IgD-negative memory B cell (primary cell): ENCODE data around the gene B3GAT1. TPM values are rescaled to one million over a fixed set of nuclear protein-coding genes. Genes with fewer than 3 reads are reported as not detected.
"Not testable (repeated sequence)": the region's sequence is repeated elsewhere in the genome, so short reads cannot be mapped to it uniquely, and the experiment has no call there.

Experiments
- H3K27ac Mint-ChIP-seq, 3 donors: one replicate each; pipeline ENCODE4 v1.8.0; 2020 to 2022; ENCODE audit warnings: mild to moderate bottlenecking in 3 of 3, mixed read lengths in 3 of 3, moderate library complexity in 1 of 3
- H3K27me3 Mint-ChIP-seq: one replicate; pipeline ENCODE4 v1.8.0; 2021; ENCODE audit warnings: mixed read lengths
- H3K36me3 Mint-ChIP-seq: one replicate; pipeline ENCODE4 v1.8.0; 2020; ENCODE audit warnings: mild to moderate bottlenecking, mixed read lengths
- H3K4me1 Mint-ChIP-seq, 3 donors: one replicate each; pipeline ENCODE4 v1.8.0; 2020 to 2022; ENCODE audit warnings: mixed read lengths in 3 of 3, mild to moderate bottlenecking in 1 of 3
- H3K4me3 Mint-ChIP-seq, 4 donors: one replicate each; pipeline ENCODE4 v1.8.0; 2020 to 2022; ENCODE audit warnings: mild to moderate bottlenecking in 4 of 4, mixed read lengths in 4 of 4, moderate library complexity in 3 of 4
- H3K9me3 Mint-ChIP-seq, 3 donors: one replicate each; pipeline ENCODE4 v1.8.0; 2020 to 2021; ENCODE audit warnings: mixed read lengths in 3 of 3, mild to moderate bottlenecking in 1 of 3
- polyA plus RNA-seq: library from polyadenylated mRNA; unstranded; fragments of 300-500 nt; fragmentation: Illumina TruSeq; gene quantifications from one replicate; pipeline ENCODE4 v1.2.3, GENCODE V29; 2021

B3GAT1 gene, protein sequence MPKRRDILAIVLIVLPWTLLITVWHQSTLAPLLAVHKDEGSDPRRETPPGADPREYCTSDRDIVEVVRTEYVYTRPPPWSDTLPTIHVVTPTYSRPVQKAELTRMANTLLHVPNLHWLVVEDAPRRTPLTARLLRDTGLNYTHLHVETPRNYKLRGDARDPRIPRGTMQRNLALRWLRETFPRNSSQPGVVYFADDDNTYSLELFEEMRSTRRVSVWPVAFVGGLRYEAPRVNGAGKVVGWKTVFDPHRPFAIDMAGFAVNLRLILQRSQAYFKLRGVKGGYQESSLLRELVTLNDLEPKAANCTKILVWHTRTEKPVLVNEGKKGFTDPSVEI
- polyA plus RNA-seq, result not detected

DNA sequence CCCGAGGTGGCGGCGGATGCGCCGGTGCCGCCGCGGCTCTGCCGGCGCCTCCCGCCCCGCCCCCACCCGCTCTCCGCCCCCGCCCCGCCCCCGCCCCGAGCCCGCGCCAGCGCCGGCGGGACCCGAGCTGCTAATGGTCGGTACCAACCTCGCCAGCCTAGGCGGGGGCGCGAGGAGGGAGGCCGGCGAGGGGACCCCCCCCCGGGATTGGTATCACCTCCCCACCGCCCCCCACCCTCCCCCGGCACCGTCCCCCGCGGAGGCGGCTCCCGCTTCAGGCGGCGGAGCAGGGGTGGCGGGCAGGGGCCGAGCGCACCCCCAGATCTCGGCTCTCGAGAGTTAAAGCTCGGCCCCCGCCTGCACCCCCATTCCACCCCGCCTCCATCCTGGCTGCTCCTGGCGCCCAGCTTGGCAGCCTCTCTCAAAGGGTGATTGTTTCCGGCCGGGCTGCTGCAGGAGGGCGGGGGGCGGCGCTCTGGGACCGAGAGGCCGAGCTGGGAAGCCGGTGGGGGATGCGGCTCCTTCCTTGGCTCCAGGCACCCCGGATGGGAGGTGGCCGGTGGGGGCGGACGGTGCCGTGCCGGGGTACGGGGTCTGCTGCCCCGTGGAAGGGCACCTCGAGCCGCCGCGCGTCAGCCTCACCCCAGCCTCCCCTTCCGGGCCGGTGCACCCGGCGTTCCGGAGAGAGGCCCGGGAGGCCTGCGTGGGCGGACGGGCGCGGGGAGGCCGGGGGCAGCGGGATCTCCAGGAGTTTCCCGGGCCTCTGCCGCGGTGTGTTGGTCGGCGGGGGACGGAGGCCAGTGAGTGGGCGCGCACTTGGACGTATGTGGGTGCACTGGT lies at the start of gene B3GAT1:
Gene B3GAT1 (minus strand): TSS at position 40 of the 840 bp plus-strand sequence. CDS start 24,583 bp downstream, outside the sequence.
- Mint-ChIP-seq H3K4me3 (peak within 1 kb of the TSS; percentile 19 to 82 (median 73)), H3K27me3 (peaks cover 55% of the 10 kb centered on the region), H3K4me1 (peaks cover 8 to 17% (median 13%) of the 10 kb centered on the region in 3 donors), H3K36me3 (no peaks in the 10 kb centered on the region), H3K9me3 (peaks cover 0 to 3% (median 0%) of the 10 kb centered on the region in 3 donors), H3K27ac (no peak within 1 kb of the TSS)

DNA sequence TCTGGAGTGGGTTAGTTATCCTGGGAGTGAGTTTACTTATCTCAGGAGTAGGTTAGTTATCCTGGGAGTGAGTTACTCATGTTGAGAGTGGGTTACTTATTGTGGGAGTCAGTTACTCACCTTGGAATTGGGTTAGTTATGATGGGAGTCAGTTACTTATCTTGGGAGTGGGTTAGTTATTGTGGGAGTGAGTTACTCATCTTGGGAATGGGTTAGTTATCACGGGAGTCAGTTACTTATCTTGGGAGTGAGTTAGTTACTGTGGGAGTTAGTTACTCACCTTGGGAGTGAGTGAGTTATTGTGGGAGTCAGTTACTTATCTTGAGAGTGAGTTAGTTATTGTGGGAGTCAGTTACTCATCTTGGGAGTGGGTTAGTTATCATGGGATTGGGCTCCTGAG lies 49.6 kb upstream of the B3GAT1 start:
- Mint-ChIP-seq H3K9me3 (peaks cover 0 to 2% (median 0%) of the 10 kb centered on the region in 3 donors), H3K27me3 (peaks cover 13% of the 10 kb centered on the region), H3K4me1 (no peaks in the 10 kb centered on the region), H3K4me3 (no peak overlapping the region), H3K36me3 (no peaks in the 10 kb centered on the region), H3K27ac (no peak overlapping the region)

GRCh38 chr11:134460881-134461280 lies 48.8 kb upstream of the B3GAT1 start:
- peaks cover 0 to 6% (median 4%) of the 10 kb centered on the region in 3 donors for H3K9me3 Mint-ChIP-seq
- no peak overlapping the region for H3K27ac Mint-ChIP-seq

GRCh38 chr11:134460062-134460561 lies 48.1 kb upstream of the B3GAT1 start:
- peaks cover 9% of the 10 kb centered on the region for H3K27me3 Mint-ChIP-seq
- peaks cover 0 to 6% (median 6%) of the 10 kb centered on the region in 3 donors for H3K9me3 Mint-ChIP-seq
- no peak overlapping the region for H3K4me3 Mint-ChIP-seq
- no peak overlapping the region for H3K27ac Mint-ChIP-seq
- no peaks in the 10 kb centered on the region for H3K36me3 Mint-ChIP-seq
- no peaks in the 10 kb centered on the region for H3K4me1 Mint-ChIP-seq

More at GRCh38 chr11:134460881-134461280, 48.8 kb upstream of the B3GAT1 start:
- peaks cover 10% of the 10 kb centered on the region for H3K27me3 Mint-ChIP-seq
- H3K4me3 Mint-ChIP-seq, result no peak overlapping the region
- no peaks in the 10 kb centered on the region for H3K4me1 Mint-ChIP-seq
- no peaks in the 10 kb centered on the region for H3K36me3 Mint-ChIP-seq

- H3K4me1 Mint-ChIP-seq, result no peaks in the 10 kb centered on the region
- no peaks in the 10 kb centered on the region for H3K36me3 Mint-ChIP-seq
These were observed 47.4 kb upstream of the B3GAT1 start for GRCh38 chr11:134459246-134460061.

DNA sequence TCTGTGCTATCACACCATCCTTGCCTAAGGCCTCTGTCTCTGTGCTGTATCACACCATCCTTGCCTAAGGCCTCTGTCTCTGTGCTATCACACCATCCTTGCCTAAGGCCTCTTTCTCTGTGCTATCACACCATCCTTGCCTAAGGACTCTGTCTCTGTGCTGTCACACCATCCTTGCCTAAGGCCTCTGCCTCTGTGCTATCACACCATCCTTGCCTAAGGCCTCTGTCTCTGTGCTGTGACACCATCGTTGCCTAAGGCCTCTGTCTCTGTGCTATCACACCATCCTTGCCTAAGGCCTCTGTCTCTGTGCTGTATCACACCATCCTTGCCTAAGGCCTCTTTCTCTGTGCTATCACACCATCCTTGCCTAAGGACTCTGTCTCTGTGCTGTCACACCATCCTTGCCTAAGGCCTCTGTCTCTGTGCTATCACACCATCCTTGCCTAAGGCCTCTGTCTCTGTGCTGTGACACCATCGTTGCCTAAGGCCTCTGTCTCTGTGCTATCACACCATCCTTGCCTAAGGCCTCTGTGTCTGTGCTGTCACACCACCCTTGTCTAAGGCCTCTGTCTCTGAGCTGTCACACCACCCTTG lies 45.5 kb upstream of the B3GAT1 start:
- not testable (repeated sequence) for H3K36me3 Mint-ChIP-seq, H3K4me1 Mint-ChIP-seq, H3K9me3 Mint-ChIP-seq, H3K4me3 Mint-ChIP-seq, H3K27me3 Mint-ChIP-seq, H3K27ac Mint-ChIP-seq

More at GRCh38 chr11:134459246-134460061, 47.4 kb upstream of the B3GAT1 start:
- no peak overlapping the region for H3K27ac Mint-ChIP-seq
- H3K27me3 Mint-ChIP-seq, result peaks cover 5% of the 10 kb centered on the region
- H3K4me3 Mint-ChIP-seq, result no peak overlapping the region
- H3K9me3 Mint-ChIP-seq, result peaks cover 0 to 6% (median 6%) of the 10 kb centered on the region in 3 donors

GRCh38 chr11:134455516-134455915 lies 43.5 kb upstream of the B3GAT1 start:
- H3K36me3 Mint-ChIP-seq, result peaks cover 1% of the 10 kb centered on the region
- peaks cover 0 to 6% (median 6%) of the 10 kb centered on the region in 3 donors for H3K9me3 Mint-ChIP-seq
- H3K4me3 Mint-ChIP-seq, result no peak overlapping the region
- peaks cover 1% of the 10 kb centered on the region for H3K27me3 Mint-ChIP-seq
- H3K4me1 Mint-ChIP-seq, result no peaks in the 10 kb centered on the region
- no peak overlapping the region for H3K27ac Mint-ChIP-seq

GRCh38 chr11:134454146-134454690 lies 42.2 kb upstream of the B3GAT1 start:
- H3K9me3 Mint-ChIP-seq, result peaks cover 0 to 6% (median 6%) of the 10 kb centered on the region in 3 donors

DNA sequence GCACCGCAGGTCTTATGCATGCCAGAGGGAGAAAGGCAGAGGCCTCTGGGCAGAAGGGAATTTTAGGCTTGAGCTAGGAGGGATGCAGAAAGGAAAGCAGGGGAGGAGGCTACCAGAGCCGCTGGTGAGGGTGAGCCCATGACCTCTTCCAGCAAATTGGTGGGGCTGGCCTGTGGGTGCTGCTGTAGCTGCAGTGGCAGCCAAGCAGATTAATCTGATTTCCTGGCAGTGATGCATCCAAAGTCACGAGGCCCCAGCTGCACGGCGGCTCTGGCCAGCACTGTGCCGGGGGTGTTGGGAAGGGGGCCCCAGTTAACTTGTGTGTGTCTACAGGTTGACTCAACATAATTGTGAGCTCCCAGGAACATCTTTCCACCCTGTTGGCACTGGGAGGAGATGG lies 41.4 kb upstream of the B3GAT1 start:
- H3K4me1 Mint-ChIP-seq, result no peaks in the 10 kb centered on the region
- no peak overlapping the region for H3K27ac Mint-ChIP-seq
- H3K4me3 Mint-ChIP-seq, result no peak overlapping the region
- H3K27me3 Mint-ChIP-seq, result peaks cover 1% of the 10 kb centered on the region
- H3K9me3 Mint-ChIP-seq, result peaks cover 0 to 6% (median 4%) of the 10 kb centered on the region in 3 donors
- H3K36me3 Mint-ChIP-seq, result peaks cover 1% of the 10 kb centered on the region

More at GRCh38 chr11:134454146-134454690, 42.2 kb upstream of the B3GAT1 start:
- Mint-ChIP-seq H3K27ac (no peak overlapping the region), H3K4me3 (no peak overlapping the region), H3K27me3 (peaks cover 1% of the 10 kb centered on the region), H3K36me3 (peaks cover 1% of the 10 kb centered on the region), H3K4me1 (no peaks in the 10 kb centered on the region)

DNA sequence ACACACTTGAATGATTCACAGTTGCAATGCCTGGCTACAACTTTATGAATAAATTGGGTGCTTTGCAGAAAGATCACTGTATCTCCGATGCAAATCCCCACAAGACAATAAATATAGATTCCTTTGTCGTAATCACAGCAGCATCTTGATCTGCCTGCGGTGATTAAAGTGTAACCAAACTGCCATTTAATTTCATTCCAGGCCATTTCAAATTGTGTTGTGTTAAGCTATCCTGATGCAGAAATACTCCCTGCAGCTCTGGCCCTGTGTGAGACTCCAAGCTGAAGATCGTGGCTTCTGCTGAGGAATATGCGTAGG lies 40.8 kb upstream of the B3GAT1 start:
- H3K27me3 Mint-ChIP-seq, result peaks cover 1% of the 10 kb centered on the region
- no peaks in the 10 kb centered on the region for H3K4me1 Mint-ChIP-seq
- H3K9me3 Mint-ChIP-seq, result peaks cover 0 to 6% (median 4%) of the 10 kb centered on the region in 3 donors
- peaks cover 1% of the 10 kb centered on the region for H3K36me3 Mint-ChIP-seq
- no peak overlapping the region for H3K27ac Mint-ChIP-seq
- H3K4me3 Mint-ChIP-seq, result no peak overlapping the region

DNA sequence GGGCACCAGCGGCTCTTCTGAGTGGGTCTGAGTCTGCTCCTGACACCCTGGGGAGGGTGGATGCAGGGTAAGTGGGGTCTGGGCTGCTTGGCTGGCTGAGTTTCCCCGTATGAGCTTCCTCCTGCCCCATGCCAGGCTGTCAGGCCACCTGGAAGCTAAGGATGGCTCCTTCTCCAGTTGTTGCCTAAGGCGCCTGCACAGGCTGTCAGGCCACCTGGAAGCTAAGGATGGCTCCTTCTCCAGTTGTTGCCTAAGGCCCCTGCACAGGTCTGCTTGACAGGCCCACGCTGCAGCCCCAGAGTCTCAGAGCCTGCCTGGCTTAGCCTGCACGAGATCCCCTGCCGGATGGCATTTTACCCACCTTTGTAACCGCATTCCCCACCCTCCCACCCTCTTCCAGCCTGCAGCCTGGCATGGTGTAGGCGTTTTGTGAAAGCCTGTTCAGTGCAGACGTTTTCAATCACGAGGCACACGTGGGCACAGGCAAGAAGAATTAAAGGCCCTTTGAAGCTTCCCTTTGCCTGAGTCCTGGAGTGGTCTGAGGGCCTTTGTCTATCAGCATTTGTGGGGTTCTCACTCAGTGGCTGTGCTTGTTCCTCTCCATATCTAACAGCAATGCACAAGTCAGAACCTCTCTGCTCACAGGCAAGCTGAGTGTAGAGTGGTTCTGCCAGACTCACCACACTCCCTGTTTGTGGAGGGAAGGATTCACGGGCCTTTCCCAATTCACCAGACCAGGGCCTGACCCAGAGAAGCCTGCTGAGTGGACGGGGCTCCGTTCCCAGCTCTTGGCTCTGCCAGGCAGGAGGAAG lies 40.2 kb upstream of the B3GAT1 start:
- H3K27me3 Mint-ChIP-seq, result peaks cover 1% of the 10 kb centered on the region
- H3K4me1 Mint-ChIP-seq, result no peaks in the 10 kb centered on the region
- H3K9me3 Mint-ChIP-seq, result peaks cover 0 to 6% (median 4%) of the 10 kb centered on the region in 3 donors
- H3K27ac Mint-ChIP-seq, result no peak overlapping the region
- peaks cover 1% of the 10 kb centered on the region for H3K36me3 Mint-ChIP-seq
- H3K4me3 Mint-ChIP-seq, result no peak overlapping the region

DNA sequence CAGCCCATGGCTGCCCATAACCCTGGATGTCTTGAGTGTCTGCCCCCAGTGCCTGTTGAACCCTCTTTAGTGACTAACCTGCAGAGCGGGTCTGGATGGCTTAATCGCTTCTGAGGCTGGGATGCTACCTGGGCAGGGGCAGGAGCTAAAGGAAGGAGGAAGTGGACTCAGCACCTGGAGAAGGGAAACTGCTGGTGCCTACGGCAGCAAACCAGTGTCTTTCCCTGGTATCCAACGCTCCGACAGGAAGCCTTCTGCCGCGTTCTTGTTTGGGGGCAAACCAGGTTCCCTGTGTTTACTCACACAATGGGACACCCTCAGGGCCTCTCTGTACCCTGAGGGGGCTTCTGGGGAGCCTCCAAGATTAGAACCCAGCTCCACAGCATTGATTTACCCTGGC lies 38.1 kb upstream of the B3GAT1 start:
- H3K27ac Mint-ChIP-seq, result no peak overlapping the region
- peaks cover 1% of the 10 kb centered on the region for H3K36me3 Mint-ChIP-seq
- H3K27me3 Mint-ChIP-seq, result peaks cover 1% of the 10 kb centered on the region
- no peak overlapping the region for H3K4me3 Mint-ChIP-seq
- H3K9me3 Mint-ChIP-seq, result no peaks in the 10 kb centered on the region
- H3K4me1 Mint-ChIP-seq, result no peaks in the 10 kb centered on the region

DNA sequence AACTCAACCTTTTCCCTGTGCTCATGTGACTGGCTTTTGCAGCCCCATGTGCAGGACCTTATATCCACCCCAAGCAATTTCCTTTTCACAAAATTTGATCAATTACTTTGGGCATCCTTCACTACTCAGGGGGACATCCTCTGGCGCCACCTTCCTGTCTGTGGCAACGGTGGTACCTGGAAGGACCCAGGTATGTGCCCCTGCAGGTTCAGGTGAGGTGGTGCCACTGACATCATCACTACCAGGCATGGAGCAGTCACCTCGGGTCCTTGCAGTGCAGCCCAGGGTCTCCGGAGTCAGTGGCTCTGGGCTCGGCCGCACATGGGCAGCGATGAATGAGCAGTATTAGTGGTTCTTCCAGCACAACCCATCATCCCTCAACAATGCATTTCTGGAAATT lies 37.7 kb upstream of the B3GAT1 start:
- Mint-ChIP-seq H3K4me3 (no peak overlapping the region), H3K36me3 (peaks cover 1% of the 10 kb centered on the region), H3K4me1 (no peaks in the 10 kb centered on the region), H3K27ac (no peak overlapping the region), H3K27me3 (no peaks in the 10 kb centered on the region), H3K9me3 (no peaks in the 10 kb centered on the region)
